ENCODE data around the gene USP5. TPM values are rescaled to one million over a fixed set of nuclear protein-coding genes. Genes with fewer than 3 reads are reported as not detected.

Gene USP5, protein sequence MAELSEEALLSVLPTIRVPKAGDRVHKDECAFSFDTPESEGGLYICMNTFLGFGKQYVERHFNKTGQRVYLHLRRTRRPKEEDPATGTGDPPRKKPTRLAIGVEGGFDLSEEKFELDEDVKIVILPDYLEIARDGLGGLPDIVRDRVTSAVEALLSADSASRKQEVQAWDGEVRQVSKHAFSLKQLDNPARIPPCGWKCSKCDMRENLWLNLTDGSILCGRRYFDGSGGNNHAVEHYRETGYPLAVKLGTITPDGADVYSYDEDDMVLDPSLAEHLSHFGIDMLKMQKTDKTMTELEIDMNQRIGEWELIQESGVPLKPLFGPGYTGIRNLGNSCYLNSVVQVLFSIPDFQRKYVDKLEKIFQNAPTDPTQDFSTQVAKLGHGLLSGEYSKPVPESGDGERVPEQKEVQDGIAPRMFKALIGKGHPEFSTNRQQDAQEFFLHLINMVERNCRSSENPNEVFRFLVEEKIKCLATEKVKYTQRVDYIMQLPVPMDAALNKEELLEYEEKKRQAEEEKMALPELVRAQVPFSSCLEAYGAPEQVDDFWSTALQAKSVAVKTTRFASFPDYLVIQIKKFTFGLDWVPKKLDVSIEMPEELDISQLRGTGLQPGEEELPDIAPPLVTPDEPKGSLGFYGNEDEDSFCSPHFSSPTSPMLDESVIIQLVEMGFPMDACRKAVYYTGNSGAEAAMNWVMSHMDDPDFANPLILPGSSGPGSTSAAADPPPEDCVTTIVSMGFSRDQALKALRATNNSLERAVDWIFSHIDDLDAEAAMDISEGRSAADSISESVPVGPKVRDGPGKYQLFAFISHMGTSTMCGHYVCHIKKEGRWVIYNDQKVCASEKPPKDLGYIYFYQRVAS
- 100 to 1,000 TPM; 115 to 123 TPM for total RNA-seq

DNA sequence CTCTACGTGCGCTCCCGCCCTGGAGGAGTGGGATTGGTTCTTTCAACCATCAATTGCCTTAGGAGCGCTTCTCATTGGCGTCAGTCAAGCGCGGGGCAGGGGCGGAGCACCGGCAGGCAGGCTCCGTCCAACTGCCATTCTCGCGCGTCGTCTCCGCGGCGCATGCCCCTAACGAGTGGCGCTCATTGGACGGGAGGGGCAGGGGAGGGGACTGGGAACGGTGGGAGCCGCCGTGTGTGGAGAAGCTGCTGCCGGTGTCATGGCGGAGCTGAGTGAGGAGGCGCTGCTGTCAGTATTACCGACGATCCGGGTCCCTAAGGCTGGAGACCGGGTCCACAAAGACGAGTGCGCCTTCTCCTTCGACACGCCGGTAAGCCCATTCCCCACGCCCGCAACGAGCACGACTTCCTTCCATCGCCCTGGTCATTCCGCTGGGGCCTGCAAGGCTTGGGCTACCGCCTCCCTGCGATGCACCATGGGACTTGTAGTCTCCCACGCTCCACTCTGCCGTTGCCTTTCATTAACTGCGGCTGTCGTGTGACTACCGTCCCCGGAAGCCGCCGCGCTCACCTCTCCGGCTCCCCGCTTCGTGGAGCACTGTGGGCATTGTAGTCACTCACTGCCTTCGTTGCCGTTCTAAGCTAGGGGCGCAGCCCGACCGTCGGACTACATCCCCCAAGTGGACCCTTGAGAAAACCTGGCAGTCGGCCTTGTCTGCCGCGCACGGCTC is at the start of gene USP5:
USP5 (plus strand) TSS at position 230 of the 730 bp plus-strand sequence; CDS start at position 260, 30 bp downstream.
- peak within 1 kb of the TSS; percentile 93 for H3K27ac Mint-ChIP-seq
- intact Hi-C loops (cut with micrococcal nuclease) = loop anchor here (1.0 to 5.0 kb wide), 22 partner anchors 21 to 515 kb away; partner anchors contain the start of genes C1RL, CHD4, COPS7A and EMG1
- no peaks in the 10 kb centered on the region for H3K27me3 Mint-ChIP-seq (ENCODE audit: low read depth)
- DNase-seq = peak; percentile 99
- H3K36me3 Mint-ChIP-seq (ENCODE audit: low read depth) = peaks cover 32% of the 10 kb centered on the region
- H3K9me3 Mint-ChIP-seq = no peaks in the 10 kb centered on the region
- peaks cover 35% of the 10 kb centered on the region for H3K4me1 Mint-ChIP-seq (ENCODE audit: low read depth)
- peak within 1 kb of the TSS; percentile 86 for H3K4me3 Mint-ChIP-seq
- CTCF ChIA-PET = interaction anchor here (0.8 to 4.0 kb wide), 16 partner anchors 9 to 298 kb away, joined by 3 to 24 read pairs (median 5); partner anchors contain the start of genes MLF2, PTMS, SPSB2 and TPI1

DNA sequence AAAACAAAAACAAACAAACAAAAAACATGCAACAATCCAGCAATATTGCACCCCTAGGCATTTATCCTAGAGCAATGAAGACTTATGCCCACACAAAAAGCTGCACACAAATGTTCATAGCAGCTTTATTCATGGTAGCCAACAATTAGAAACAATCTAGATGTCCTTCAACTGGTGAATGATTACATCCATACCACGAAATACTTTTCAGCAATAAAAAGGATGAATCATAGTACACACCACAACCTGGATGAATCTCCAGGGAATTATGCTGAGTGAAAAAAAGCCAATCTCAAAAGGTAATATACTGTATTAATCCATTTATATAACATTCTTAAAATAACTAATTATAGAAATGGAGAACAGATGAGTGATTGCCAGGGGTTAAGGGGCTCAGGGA is 44.8 kb upstream of the USP5 start:
- CTCF ChIA-PET = interaction anchor here (3.8 kb wide), 1 partner anchor 18 kb away, joined by 18 read pairs; no protein-coding TSS in a partner anchor
- Mint-ChIP-seq H3K27me3 (ENCODE audit: low read depth) (no peaks in the 10 kb centered on the region), H3K4me3 (no peak overlapping the region)

DNA sequence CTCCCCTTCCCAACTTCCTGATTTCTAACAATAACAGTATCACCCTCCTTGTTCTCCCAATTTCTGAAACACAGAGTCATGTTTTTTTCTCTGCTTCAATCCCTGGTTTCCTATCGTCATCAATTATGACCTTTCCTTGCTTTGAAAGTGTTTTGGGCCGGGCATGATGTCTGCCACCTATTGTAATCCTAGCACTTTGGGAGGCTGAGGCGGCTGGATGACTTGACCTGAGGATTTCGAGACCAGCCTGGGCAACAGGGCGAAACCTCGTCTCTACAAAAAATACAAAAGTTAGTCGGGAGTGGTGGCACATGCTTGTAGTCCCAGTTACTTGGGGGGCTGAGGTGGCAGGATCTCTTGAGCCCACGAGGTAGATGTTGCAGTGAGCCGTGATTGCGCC is 42.9 kb upstream of the USP5 start:
- intact Hi-C loops (cut with micrococcal nuclease) = no loop called here
- Mint-ChIP-seq H3K4me1 (ENCODE audit: low read depth) (peaks cover 19% of the 10 kb centered on the region), H3K4me3 (no peak overlapping the region), H3K27ac (no peak overlapping the region), H3K27me3 (ENCODE audit: low read depth) (no peaks in the 10 kb centered on the region), H3K36me3 (ENCODE audit: low read depth) (peaks cover 19% of the 10 kb centered on the region), H3K9me3 (no peaks in the 10 kb centered on the region)
- no peak for DNase-seq
- CTCF ChIA-PET = interaction anchor here (0.7 to 3.8 kb wide), 3 partner anchors 14 to 56 kb away, joined by 3 to 18 read pairs (median 3); partner anchors contain the start of gene MLF2

More for the DNA sequence above, 44.8 kb upstream of the USP5 start:
- H3K4me1 Mint-ChIP-seq (ENCODE audit: low read depth) = peaks cover 19% of the 10 kb centered on the region
- H3K36me3 Mint-ChIP-seq (ENCODE audit: low read depth) = peaks cover 27% of the 10 kb centered on the region
- intact Hi-C loops (cut with micrococcal nuclease) = no loop called here
- no peaks in the 10 kb centered on the region for H3K9me3 Mint-ChIP-seq
- no peak for DNase-seq
- no peak overlapping the region for H3K27ac Mint-ChIP-seq

DNA sequence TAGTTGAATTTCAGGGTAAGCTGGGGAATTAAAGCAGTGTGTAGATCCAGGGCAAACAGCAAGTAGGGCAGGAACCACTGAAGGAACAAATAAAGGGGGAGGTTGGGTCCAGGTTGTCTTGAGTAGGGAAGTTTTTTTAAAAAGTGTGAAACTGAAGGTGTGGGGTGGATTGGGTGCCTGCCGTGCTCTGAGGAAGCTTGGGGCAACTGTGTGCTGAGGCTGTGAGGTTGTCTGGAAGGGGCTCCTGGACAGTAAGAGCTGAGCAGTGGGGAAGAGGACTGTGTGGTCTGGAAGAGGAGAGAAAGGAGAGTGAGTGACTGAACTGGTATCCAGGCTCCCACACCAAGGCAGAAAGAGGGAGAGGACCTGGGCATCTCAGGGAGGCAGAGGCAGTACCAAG is 41.2 kb upstream of the USP5 start:
- Mint-ChIP-seq H3K4me3 (no peak overlapping the region), H3K27me3 (ENCODE audit: low read depth) (no peaks in the 10 kb centered on the region), H3K27ac (peak overlapping the region; percentile 46), H3K4me1 (ENCODE audit: low read depth) (peaks cover 19% of the 10 kb centered on the region), H3K36me3 (ENCODE audit: low read depth) (peaks cover 20% of the 10 kb centered on the region), H3K9me3 (no peaks in the 10 kb centered on the region)
- CTCF ChIA-PET = interaction anchor here (0.7 to 3.8 kb wide), 5 partner anchors 12 to 32 kb away, joined by 3 to 18 read pairs (median 4); no protein-coding TSS in a partner anchor
- intact Hi-C loops (cut with micrococcal nuclease) = loop anchor here (2.0 kb wide), 1 partner anchor 18 kb away; no protein-coding TSS in a partner anchor
- DNase-seq = no peak

DNA sequence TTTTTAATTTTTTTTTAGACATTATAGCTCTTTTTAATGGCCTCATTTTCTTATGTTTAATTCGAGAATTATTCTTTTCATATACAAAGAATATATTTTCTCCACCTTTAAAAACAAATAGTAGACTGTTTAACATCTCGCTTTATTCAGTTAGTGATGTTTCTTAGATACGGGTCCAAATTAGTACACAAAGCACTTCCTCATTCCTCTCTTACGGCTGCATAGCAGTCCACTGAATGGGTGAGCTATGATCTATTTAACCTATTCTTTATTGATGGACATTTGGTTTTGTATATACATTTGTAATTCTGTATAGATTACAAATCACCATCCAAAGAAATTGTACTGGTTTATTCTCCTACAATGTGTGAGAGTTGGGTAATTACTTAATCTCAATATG is 38.6 kb upstream of the USP5 start:
- CTCF ChIA-PET = interaction anchor here (1.2 to 2.3 kb wide), 4 partner anchors 9 to 60 kb away, joined by 3 to 10 read pairs (median 4); partner anchors contain the start of gene MLF2
- no peak overlapping the region for H3K27ac Mint-ChIP-seq
- no peak for DNase-seq
- H3K4me1 Mint-ChIP-seq (ENCODE audit: low read depth) = peaks cover 17% of the 10 kb centered on the region
- intact Hi-C loops (cut with micrococcal nuclease) = no loop called here
- no peaks in the 10 kb centered on the region for H3K27me3 Mint-ChIP-seq (ENCODE audit: low read depth)
- H3K4me3 Mint-ChIP-seq = no peak overlapping the region
- peaks cover 29% of the 10 kb centered on the region for H3K36me3 Mint-ChIP-seq (ENCODE audit: low read depth)
- no peaks in the 10 kb centered on the region for H3K9me3 Mint-ChIP-seq

DNA sequence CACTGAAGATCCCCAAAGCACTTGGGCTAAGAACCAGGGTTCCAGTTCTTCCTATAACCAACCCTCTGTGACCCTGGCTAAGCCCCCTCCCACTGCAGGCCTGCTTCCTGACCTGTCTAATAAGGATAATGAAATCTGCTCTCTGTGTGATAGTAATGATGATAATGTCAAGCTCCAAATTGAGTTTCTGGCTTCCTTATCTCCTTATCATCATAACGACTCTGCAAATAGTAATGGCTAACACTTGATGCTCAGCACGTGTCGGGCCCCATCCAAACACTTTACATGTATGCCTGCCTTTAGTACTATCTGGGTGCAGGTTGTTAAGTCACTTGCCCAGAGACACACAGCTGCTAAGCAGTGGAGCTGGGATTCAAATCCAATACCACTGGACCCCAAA is 35.4 kb upstream of the USP5 start:
- intact Hi-C loops (cut with micrococcal nuclease) = no loop called here
- Mint-ChIP-seq H3K27ac (no peak overlapping the region), H3K4me3 (no peak overlapping the region), H3K9me3 (no peaks in the 10 kb centered on the region), H3K27me3 (ENCODE audit: low read depth) (no peaks in the 10 kb centered on the region), H3K36me3 (ENCODE audit: low read depth) (peaks cover 24% of the 10 kb centered on the region), H3K4me1 (ENCODE audit: low read depth) (peaks cover 7% of the 10 kb centered on the region)
- CTCF ChIA-PET = interaction anchor here (0.8 to 2.1 kb wide), 2 partner anchors 50 to 63 kb away, joined by 3 to 12 read pairs; partner anchors contain the start of gene MLF2
- DNase-seq = no peak

DNA sequence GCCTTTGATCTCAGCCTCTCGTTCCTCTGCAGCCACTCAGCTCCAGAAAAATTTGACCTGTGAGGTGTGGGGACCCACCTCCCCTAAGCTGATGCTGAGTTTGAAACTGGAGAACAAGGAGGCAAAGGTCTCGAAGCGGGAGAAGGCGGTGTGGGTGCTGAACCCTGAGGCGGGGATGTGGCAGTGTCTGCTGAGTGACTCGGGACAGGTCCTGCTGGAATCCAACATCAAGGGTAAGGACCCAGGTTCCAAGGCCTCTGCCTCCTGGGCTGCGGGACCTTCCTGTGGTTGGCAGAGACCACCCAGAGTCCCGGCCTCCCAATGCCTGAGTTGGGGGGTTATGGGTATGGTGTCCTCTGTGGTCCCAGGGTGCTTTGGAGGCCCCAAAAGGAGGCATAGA is 34.9 kb upstream of the USP5 start:
- H3K27me3 Mint-ChIP-seq (ENCODE audit: low read depth) = no peaks in the 10 kb centered on the region
- no peak overlapping the region for H3K27ac Mint-ChIP-seq
- no peak for DNase-seq
- H3K4me1 Mint-ChIP-seq (ENCODE audit: low read depth) = peaks cover 10% of the 10 kb centered on the region
- H3K4me3 Mint-ChIP-seq = no peak overlapping the region
- no peaks in the 10 kb centered on the region for H3K9me3 Mint-ChIP-seq
- H3K36me3 Mint-ChIP-seq (ENCODE audit: low read depth) = peaks cover 24% of the 10 kb centered on the region
- CTCF ChIA-PET = interaction anchor here (2.1 kb wide), 1 partner anchor 63 kb away, joined by 12 read pairs; the partner anchor contains the start of gene MLF2
- intact Hi-C loops (cut with micrococcal nuclease) = no loop called here

DNA sequence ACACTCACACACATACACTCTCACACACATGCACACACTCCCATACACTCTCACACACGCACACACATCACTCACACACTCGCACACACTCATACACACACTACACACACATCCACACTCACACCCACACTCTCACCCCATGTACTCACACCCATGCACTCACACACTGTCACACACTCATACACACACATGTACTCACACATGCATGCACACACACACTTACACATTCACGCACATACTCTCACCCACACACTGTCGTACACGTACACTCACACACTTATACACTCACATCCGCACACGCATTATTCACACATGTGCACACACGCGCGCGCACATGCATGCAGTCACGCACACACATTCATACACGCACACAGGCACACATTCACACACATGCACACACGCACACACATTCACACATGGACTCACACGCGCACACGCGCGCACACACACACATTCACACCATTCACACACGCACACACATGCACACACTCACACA is 34.2 kb upstream of the USP5 start:
- no peak for DNase-seq
- Mint-ChIP-seq H3K9me3 (no peaks in the 10 kb centered on the region), H3K4me1 (ENCODE audit: low read depth) (peaks cover 11% of the 10 kb centered on the region), H3K27ac (no peak overlapping the region), H3K36me3 (ENCODE audit: low read depth) (peaks cover 23% of the 10 kb centered on the region), H3K4me3 (no peak overlapping the region), H3K27me3 (ENCODE audit: low read depth) (peaks cover 1% of the 10 kb centered on the region)
- CTCF ChIA-PET = no interaction called here
- intact Hi-C loops (cut with micrococcal nuclease) = no loop called here

DNA sequence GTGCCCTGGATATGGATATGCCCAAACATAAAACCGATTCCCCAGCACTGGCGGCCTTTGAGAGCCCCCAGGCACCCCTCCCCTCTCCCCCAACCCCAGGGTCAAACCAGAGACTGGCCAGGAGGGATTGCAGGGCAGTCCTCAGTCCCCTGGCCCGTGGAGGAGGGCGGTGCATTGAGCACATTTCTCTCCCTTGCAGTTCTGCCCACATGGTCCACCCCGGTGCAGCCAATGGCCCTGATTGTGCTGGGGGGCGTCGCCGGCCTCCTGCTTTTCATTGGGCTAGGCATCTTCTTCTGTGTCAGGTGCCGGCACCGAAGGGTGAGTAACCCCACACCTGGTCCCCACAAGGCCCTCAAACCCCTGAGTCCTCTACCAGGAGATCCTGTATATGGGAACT is 33.7 kb upstream of the USP5 start:
- H3K27ac Mint-ChIP-seq = no peak overlapping the region
- no peak for DNase-seq
- no peaks in the 10 kb centered on the region for H3K9me3 Mint-ChIP-seq
- CTCF ChIA-PET = no interaction called here
- intact Hi-C loops (cut with micrococcal nuclease) = no loop called here
- no peak overlapping the region for H3K4me3 Mint-ChIP-seq
- H3K36me3 Mint-ChIP-seq (ENCODE audit: low read depth) = peaks cover 23% of the 10 kb centered on the region
- peaks cover 11% of the 10 kb centered on the region for H3K4me1 Mint-ChIP-seq (ENCODE audit: low read depth)
- H3K27me3 Mint-ChIP-seq (ENCODE audit: low read depth) = peaks cover 2% of the 10 kb centered on the region

DNA sequence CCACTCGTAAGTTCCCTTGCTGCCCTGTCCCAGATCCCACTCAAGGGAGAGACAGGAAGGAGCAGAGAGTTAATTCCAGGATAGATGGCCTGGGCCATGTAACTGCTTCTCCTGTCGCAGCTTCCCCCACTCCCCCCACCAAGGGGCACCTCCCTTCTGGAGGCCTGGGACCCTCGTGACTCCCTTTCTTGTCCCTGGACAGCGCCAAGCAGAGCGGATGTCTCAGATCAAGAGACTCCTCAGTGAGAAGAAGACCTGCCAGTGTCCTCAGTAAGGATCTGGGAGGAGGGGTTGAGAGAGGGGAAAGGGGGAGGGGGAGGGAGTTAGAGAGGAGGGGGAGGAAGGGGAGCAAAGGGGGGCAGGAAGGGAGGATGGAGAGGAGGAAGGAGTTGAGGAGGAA is 33.3 kb upstream of the USP5 start:
- peaks cover 2% of the 10 kb centered on the region for H3K27me3 Mint-ChIP-seq (ENCODE audit: low read depth)
- DNase-seq = no peak
- H3K27ac Mint-ChIP-seq = no peak overlapping the region
- peaks cover 23% of the 10 kb centered on the region for H3K36me3 Mint-ChIP-seq (ENCODE audit: low read depth)
- CTCF ChIA-PET = no interaction called here
- no peak overlapping the region for H3K4me3 Mint-ChIP-seq
- peaks cover 11% of the 10 kb centered on the region for H3K4me1 Mint-ChIP-seq (ENCODE audit: low read depth)
- intact Hi-C loops (cut with micrococcal nuclease) = no loop called here
- H3K9me3 Mint-ChIP-seq = no peaks in the 10 kb centered on the region

DNA sequence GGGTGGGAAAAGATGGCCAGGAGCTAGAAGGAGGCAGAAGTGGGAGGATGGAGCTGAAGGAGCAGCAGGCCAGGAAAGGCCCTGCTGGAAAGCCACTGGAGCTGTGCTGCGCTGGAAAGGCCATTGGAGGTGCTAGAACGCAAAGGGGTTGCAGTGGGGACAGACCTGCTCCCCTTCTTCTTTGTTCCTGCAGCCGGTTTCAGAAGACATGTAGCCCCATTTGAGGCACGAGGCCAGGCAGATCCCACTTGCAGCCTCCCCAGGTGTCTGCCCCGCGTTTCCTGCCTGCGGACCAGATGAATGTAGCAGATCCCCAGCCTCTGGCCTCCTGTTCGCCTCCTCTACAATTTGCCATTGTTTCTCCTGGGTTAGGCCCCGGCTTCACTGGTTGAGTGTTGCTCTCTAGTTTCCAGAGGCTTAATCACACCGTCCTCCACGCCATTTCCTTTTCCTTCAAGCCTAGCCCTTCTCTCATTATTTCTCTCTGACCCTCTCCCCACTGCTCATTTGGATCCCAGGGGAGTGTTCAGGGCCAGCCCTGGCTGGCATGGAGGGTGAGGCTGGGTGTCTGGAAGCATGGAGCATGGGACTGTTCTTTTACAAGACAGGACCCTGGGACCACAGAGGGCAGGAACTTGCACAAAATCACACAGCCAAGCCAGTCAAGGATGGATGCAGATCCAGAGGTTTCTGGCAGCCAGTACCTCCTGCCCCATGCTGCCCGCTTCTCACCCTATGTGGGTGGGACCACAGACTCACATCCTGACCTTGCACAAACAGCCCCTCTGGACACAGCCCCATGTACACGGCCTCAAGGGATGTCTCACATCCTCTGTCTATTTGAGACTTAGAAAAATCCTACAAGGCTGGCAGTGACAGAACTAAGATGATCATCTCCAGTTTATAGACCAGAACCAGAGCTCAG is 32.6 kb upstream of the USP5 start:
- CTCF ChIA-PET = interaction anchor here (11.7 kb wide), 1 partner anchor 64 kb away, joined by 166 read pairs; the partner anchor contains the start of gene MLF2
- intact Hi-C loops (cut with micrococcal nuclease) = no loop called here
- Mint-ChIP-seq H3K4me3 (no peak overlapping the region), H3K4me1 (ENCODE audit: low read depth) (peaks cover 11% of the 10 kb centered on the region), H3K27ac (no peak overlapping the region), H3K36me3 (ENCODE audit: low read depth) (peaks cover 18% of the 10 kb centered on the region), H3K9me3 (no peaks in the 10 kb centered on the region), H3K27me3 (ENCODE audit: low read depth) (peaks cover 2% of the 10 kb centered on the region)
- DNase-seq = no peak

Data from activated naive CD4-positive, alpha-beta T cell treated with anti-CD3 and anti-CD28 coated beads for 36 hours (primary cell).